ENCODE measurements around the gene POMT2.
"Not testable (repeated sequence)": the region's sequence is repeated elsewhere in the genome, so short reads cannot be mapped to it uniquely, and the experiment has no call there.

POMT2 gene

DNA sequence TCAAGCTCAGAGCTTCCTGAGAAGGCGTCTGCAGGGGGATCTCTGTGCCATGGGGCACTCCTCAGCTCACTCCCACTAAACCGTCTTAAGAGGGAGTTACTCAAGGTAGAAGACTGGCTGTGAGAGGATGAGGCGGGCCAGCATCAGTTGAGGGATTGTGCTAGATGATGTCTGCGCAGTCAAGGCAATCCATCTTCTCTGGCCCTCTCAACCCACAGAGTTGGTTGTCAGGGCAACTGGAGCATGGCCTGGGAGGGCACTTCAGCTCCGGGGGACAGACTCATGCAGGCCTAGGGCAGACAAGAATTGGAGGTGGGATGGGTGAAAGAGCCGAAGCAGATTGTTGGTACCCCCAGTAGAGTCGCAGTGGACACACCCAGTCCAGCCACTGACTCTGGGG, 9.2 kb upstream of the POMT2 start:
- no peak for DNase-seq
- intact Hi-C loops (cut with DNase I), result loop anchor here (10.0 kb wide), 1 partner anchor 225 kb away; no protein-coding TSS in a partner anchor

DNA sequence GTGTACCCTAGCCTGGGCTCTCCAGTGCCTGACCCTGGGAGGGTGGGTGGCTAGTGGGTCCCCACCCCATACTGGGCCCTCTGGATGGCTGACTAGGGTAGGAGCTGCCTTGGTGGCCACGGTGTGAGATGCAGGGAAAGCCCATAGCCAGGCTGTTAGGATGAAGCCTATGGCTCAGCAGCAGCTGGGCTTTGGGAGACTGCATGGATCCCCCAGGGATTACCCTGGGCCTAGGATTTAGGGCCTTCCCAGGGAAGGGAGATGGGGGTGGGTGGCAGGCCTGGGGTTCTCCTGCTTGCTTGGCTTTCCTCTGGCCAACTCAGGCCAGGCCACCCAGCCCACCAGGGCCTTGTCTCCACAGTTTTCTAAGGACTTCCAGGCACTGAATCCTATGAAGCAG, 6.4 kb upstream of the POMT2 start:
- intact Hi-C loops (cut with DNase I), result loop anchor here (10.0 kb wide), 1 partner anchor 228 kb away; no protein-coding TSS in a partner anchor
- DNase-seq, result no peak

DNA sequence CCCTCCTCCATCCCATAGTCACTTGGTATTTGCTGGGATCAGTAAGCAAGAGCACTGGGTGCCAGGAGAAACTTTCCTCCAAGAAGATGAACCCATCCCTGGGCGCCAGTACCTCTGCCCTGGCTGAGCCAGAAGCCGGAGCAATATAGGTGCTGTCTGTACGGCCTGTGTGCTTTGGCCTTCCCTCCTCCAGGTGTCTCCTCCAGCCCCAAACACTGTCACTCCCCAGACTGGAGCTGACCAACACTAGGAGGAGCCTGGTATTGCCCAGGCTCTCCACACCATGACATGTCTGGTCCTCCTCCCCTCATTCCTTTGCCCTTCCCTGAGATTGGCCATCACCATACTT, 5.0 kb upstream of the POMT2 start:
- intact Hi-C loops (cut with DNase I), result loop anchor here (10.0 kb wide), 1 partner anchor 229 kb away; no protein-coding TSS in a partner anchor
- no peak for DNase-seq

GRCh38 chr14:77324816-77325745, 4.4 kb upstream of the POMT2 start:
- intact Hi-C loops (cut with DNase I), result loop anchor here (10.0 kb wide), 1 partner anchor 230 kb away; no protein-coding TSS in a partner anchor
- peak in 1 of 42 donors; percentile 5 for DNase-seq

GRCh38 chr14:77324289-77324688, 3.6 kb upstream of the POMT2 start:
- intact Hi-C loops (cut with DNase I), result loop anchor here (10.0 kb wide), 1 partner anchor 231 kb away; no protein-coding TSS in a partner anchor
- DNase-seq, result peak in 1 of 42 donors; percentile 23

DNA sequence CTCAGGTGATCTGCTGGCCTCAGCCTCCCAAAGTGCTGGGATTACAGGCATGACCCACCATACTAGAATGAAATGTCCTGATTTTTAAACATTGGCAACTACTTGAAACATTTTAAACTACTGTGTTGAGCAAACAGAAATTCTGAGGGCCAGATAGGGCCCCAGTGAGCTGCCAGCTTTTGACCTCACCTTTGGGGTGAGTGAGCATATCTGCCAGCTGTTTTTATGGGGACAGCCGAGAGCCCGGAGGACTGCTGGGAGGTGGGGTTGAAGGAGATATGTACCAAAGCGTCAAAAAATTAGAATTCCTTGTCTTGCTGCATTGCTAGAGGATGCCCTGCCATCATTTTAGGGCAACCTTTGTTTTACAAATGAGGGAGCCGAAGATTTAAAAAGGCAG, 2.9 kb upstream of the POMT2 start:
- intact Hi-C loops (cut with DNase I), result loop anchor here (10.0 kb wide), 1 partner anchor 231 kb away; no protein-coding TSS in a partner anchor
- no peak for DNase-seq

GRCh38 chr14:77322951-77323350, 2.3 kb upstream of the POMT2 start:
- intact Hi-C loops (cut with DNase I), result loop anchor here (10.0 kb wide), 1 partner anchor 232 kb away; no protein-coding TSS in a partner anchor
- no peak for DNase-seq

GRCh38 chr14:77322250-77322902, 1.7 kb upstream of the POMT2 start:
- intact Hi-C loops (cut with DNase I), result loop anchor here (10.0 kb wide), 1 partner anchor 232 kb away; no protein-coding TSS in a partner anchor
- no peak for DNase-seq

DNA sequence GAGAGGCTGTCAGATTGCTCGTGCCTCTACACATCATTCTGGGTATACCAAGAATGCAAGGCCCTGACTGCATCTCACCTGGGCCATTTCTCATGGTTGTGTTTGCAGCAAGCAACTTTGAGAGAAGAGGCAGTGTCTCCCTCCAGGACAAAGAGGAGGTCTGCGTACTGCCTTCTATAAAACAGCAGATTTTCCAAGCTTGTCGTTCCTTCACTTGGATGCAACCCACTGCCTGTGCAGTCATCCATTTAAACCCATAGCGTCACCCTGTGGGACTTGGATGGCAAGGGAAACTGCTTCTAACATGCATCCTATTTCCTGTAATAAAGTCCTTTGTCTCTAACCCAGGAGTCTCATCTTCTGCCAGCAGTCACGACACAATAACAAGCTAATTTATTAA, 1.3 kb downstream of the POMT2 start:
- intact Hi-C loops (cut with DNase I), result loop anchor here (5.0 kb wide), 1 partner anchor 167 kb away; no protein-coding TSS in a partner anchor
- DNase-seq, result peak in 4 of 42 donors; percentile 36 to 52 (median 50)

- DNase-seq, result not testable (repeated sequence)
- intact Hi-C loops (cut with DNase I), result loop anchor here (5.0 kb wide), 1 partner anchor 166 kb away; no protein-coding TSS in a partner anchor
These were observed 1.9 kb downstream of the POMT2 start for GRCh38 chr14:77318756-77319155.

DNA sequence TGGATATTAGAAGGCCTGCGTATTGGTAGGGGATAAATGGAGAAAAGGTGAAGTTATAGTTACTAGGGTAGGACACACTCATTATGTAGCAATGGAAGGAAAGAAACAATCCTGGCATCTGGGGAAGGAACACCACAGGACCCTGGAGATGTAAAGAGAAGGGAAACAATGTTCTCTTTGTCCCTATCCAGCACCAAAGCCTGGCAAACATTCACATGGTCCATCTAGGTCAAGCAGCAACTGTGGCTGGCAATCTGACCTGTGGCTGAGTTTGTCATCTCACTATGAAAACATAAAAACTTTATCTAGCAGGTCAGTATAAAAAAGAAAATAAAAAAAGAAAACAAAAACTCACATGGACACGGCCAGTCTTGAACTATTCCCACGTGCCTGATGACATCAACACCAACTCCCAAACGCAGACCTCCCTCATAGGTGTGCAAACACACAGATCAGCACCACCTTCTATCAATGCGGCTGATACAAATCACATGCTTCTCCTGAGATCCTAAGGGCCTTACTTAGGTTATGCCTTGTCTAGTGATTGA, 2.6 kb downstream of the POMT2 start:
- DNase-seq, result peak in 16 of 42 donors; percentile 30 to 81 (median 60)
- intact Hi-C loops (cut with DNase I), result loop anchor here (5.0 kb wide), 1 partner anchor 166 kb away; no protein-coding TSS in a partner anchor

DNA sequence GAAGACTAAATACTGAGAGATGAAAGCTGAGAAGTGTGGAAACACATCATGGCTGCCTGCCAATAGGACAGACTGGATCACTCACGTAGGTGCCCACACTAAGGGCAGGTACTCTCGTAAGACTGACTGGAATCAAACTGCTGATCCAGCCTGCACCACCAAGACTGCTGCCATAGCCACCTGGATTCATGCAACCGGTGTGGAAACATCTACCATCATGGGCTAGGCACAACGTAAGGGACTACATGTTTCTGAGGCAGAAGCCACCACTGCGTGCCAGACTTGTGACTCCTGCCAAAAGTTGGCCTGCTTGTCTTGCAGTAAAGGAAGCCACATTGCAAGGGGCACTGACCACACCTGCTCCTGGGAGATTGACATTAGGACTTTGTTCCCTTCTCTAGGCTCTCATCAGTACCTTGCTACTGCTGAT, 3.8 kb downstream of the POMT2 start:
- intact Hi-C loops (cut with DNase I), result loop anchor here (5.0 kb wide), 1 partner anchor 165 kb away; no protein-coding TSS in a partner anchor

DNA sequence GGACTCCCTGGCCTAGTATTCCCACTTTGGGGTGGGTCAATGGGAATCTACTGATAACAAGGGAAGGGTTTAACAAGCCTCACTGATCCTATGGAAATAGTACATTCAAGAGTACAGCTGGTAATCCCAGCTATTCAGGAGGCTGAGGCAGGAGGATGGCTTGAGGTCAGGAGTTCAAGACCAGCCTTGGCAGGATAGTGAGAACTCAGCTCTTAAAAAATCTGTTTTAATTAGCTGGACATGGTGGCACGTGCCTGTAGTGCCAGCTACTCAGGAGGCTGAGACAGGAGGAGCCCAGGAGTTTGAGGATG, 4.5 kb downstream of the POMT2 start:
- intact Hi-C loops (cut with DNase I), result loop anchor here (5.0 kb wide), 1 partner anchor 164 kb away; no protein-coding TSS in a partner anchor
- no peak for DNase-seq

More for the DNA sequence above, 3.8 kb downstream of the POMT2 start:
- DNase-seq, result peak in 1 of 42 donors; percentile 23

- peak in 8 of 42 donors; percentile 24 to 71 (median 34) for DNase-seq
- intact Hi-C loops (cut with DNase I), result loop anchor here (1.0 to 5.0 kb wide), 2 partner anchors 13 to 162 kb away; no protein-coding TSS in a partner anchor
These were observed 5.9 kb downstream of the POMT2 start for GRCh38 chr14:77314539-77315457.

- intact Hi-C loops (cut with DNase I), result no loop called here
- peak in 28 of 42 donors; percentile 24 to 88 (median 60) for DNase-seq
These were observed 6.6 kb downstream of the POMT2 start for GRCh38 chr14:77314043-77314442.

DNA sequence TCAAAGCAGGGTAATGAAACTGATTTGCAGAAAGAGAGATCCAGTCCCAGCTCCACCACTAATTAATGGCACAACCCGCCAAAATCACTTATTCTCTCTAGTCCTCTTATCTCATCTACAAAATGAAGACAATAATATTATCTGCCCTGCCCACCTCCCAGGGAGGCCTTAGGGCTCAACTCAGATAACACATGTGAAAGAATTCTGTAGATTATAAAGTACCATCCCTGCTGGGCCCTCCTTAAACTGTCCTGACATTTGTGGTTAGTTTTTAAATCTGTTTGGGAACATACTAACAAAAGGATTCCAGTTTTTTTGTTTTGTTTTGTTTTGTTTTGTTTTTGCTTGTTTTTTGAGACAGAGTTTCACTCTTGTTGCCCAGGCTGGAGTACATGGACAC, 7.3 kb downstream of the POMT2 start:
- intact Hi-C loops (cut with DNase I), result no loop called here
- DNase-seq, result no peak

DNA sequence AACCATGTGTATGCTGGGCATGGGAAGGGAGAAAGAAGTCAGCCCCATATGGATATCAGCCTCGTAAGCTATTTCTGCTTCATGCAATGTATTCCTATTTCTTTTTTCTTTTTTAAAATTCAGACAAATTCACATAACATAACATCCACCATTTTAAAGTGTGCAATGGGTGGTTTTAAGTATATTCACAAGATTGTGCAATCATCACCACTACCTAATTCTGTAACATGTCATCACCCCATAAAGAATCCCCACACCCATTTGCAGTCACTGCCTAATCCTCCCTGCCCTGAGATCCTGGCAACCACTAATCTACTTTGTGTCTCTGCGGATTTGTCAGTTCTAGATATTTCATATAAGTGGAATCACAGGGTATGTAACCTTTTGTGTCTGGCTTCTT, 9.5 kb downstream of the POMT2 start:
- DNase-seq, result no peak
- intact Hi-C loops (cut with DNase I), result no loop called here

DNA sequence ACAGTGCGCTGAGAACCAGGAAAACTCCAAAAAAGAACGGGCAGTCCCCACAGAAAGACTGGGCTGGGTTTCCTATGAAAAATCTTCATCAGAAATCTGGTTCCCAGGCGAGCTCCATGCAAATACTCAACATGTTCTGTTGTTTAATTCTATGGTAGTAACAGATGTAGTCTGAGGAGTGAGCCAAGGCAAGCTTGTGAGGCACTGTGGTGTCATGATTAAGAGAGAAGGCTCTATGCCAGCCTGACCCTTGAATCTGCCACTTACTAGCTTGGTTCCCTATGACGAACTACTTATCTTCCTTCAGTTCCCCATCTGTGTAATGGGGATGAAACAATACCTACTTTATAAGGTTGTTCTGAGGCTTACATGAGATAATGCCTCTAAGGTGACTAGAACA, 10.7 kb downstream of the POMT2 start:
- DNase-seq, result no peak
- intact Hi-C loops (cut with DNase I), result no loop called here
